22Rv1 (cell line): ENCODE data around the gene PTPRZ1.

ENCODE experiments used
- CTCF ChIP-seq: fragments of 450-650 bp; IDR thresholded peaks from 2 replicates; pipeline ENCODE4 v1.5.1; 2017; ENCODE audit warnings: mild to moderate bottlenecking
- ZFX ChIP-seq: fragments of 450-650 bp; IDR thresholded peaks from 2 replicates; pipeline ENCODE4 v1.6.1; 2017; ENCODE audit warnings: antibody characterized with exemption, borderline replicate concordance

DNA sequence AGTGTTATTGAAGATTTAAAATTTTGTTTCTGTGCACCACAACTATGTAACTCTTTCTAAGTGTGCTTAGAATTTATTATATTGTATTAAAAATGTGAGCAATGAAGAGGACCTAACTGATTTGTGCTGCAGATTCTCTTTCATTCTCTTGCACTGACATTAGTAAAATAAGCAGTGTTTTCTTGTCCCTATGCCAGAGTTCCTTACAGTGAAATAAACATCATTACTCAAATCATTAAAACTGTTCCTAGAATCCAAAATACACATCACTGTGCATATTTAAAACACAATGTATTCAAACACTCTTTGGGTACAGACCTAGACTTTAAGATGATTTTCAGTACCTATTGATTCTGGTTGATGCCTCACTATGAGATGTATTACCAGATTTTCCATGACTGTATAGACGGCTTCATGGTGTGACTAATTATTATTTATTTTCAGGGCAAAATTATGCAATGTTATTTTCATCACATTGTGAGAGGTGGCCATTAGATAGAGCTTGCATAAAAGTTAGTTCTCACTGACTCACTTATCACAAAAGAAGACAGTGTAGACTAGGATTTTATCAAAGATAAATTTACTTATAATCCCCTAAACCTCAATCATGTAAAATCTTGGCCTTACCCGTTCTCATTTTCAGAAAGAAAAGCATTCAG lies 93.4 kb downstream of the PTPRZ1 start:
- TF ChIP-seq ZFX: no peak
- TF ChIP-seq CTCF: no peak
